GM20431 (cell line): ENCODE results near the gene TIE1.
"Not testable (repeated sequence)": the region's sequence is repeated elsewhere in the genome, so short reads cannot be mapped to it uniquely, and the experiment has no call there.

ENCODE experiments used
- in situ Hi-C: fragments of 300-500 bp; cut with MseI, MboI; formaldehyde crosslinking; loops from one replicate; pipeline ENCODE4 v1.15.0; 2020; ENCODE audit warnings: low sequenced_read_pairs; ENCODE audit not compliant: unreplicated experiment

The TIE1 gene

GRCh38 chr1:43352881-43353280, 52.1 kb downstream of the TIE1 start:
- in situ Hi-C loops = no loop called here

GRCh38 chr1:43354471-43354870, 53.7 kb downstream of the TIE1 start:
- in situ Hi-C loops = no loop called here

GRCh38 chr1:43354936-43355335, 54.2 kb downstream of the TIE1 start:
- in situ Hi-C loops = no loop called here

GRCh38 chr1:43357251-43357650, 56.5 kb downstream of the TIE1 start:
- in situ Hi-C loops = no loop called here

GRCh38 chr1:43358121-43358745, 57.5 kb downstream of the TIE1 start:
- in situ Hi-C loops = no loop called here

- in situ Hi-C loops = no loop called here
Measured at GRCh38 chr1:43358746-43359693, 58.2 kb downstream of the TIE1 start, which contains the start of gene CDC20. Gene CDC20, plus strand, starts transcription at chr1:43358981. Its CDS starts 235 bp downstream, at chr1:43359216.

GRCh38 chr1:43359696-43360095, 58.9 kb downstream of the TIE1 start:
- in situ Hi-C loops = no loop called here

- in situ Hi-C loops = no loop called here
Measured at GRCh38 chr1:43360616-43361015, 59.8 kb downstream of the TIE1 start.

GRCh38 chr1:43363283-43363934, 62.6 kb downstream of the TIE1 start:
- in situ Hi-C loops = no loop called here

GRCh38 chr1:43363935-43364525, 63.2 kb downstream of the TIE1 start:
- in situ Hi-C loops = no loop called here

GRCh38 chr1:43365678-43366077, 64.9 kb downstream of the TIE1 start:
- in situ Hi-C loops = no loop called here

GRCh38 chr1:43366179-43366578, 65.4 kb downstream of the TIE1 start:
- in situ Hi-C loops = no loop called here

GRCh38 chr1:43366601-43367025, 65.8 kb downstream of the TIE1 start:
- in situ Hi-C loops = no loop called here

GRCh38 chr1:43367026-43367903, 66.5 kb downstream of the TIE1 start:
- in situ Hi-C loops = no loop called here

GRCh38 chr1:43367904-43368645, 67.3 kb downstream of the TIE1 start, which contains the start of gene ELOVL1:
Gene ELOVL1, minus strand, starts transcription at chr1:43368011. Its CDS starts 2,402 bp downstream, at chr1:43365609.
- in situ Hi-C loops = no loop called here

- in situ Hi-C loops = no loop called here
Measured at GRCh38 chr1:43368646-43369020, 67.9 kb downstream of the TIE1 start.

GRCh38 chr1:43369779-43370178, 69.0 kb downstream of the TIE1 start:
- in situ Hi-C loops = not testable (repeated sequence)

- in situ Hi-C loops = no loop called here
Measured at GRCh38 chr1:43370564-43370963, 69.8 kb downstream of the TIE1 start.

GRCh38 chr1:43372172-43372571, 71.4 kb downstream of the TIE1 start:
- in situ Hi-C loops = no loop called here
